Gastrocnemius medialis (tissue), 4 donors: ENCODE results near the gene GATA1. TPM values are rescaled to one million over a fixed set of nuclear protein-coding genes. Genes with fewer than 3 reads are reported as not detected.

Source experiments
- ATAC-seq, 2 donors: fragments of 150-250 bp; one replicate each; pipeline ENCODE4 v1.9.1; 2016
- DNase-seq, 2 donors: peaks; one replicate each; pipeline ENCODE4 v3.0.0-alpha.2; 2019
- H3K27ac ChIP-seq, 4 donors: fragments of 200-600 bp; sonication (generic); 1 replicate in 1 of 4; 2 replicates in 3 of 4; pipeline ENCODE4 v1.5.1; 2016 to 2018; ENCODE audit warnings: mild to moderate bottlenecking in 2 of 4, moderate library complexity in 1 of 4
- H3K27me3 ChIP-seq, 3 donors: fragments of 200-600 bp; sonication (generic) in 2 of 3; 1 replicate in 1 of 3; 2 replicates in 2 of 3; pipeline versions ENCODE4 v1.5.1 to v1.6.0; 2016 to 2019; ENCODE audit warnings: mild to moderate bottlenecking in 1 of 3, moderate library complexity in 1 of 3
- H3K36me3 ChIP-seq, 2 donors: fragments of 200-600 bp; sonication (generic) in 1 of 2; one replicate each; pipeline ENCODE4 v1.5.1; 2017 to 2018
- H3K4me1 ChIP-seq, 2 donors: fragments of 200-600 bp; sonication (generic) in 1 of 2; one replicate each; pipeline ENCODE4 v1.5.1; 2016 to 2017; ENCODE audit warnings: mild to moderate bottlenecking in 2 of 2
- H3K4me3 ChIP-seq, 4 donors: fragments of 200-600 bp; sonication (generic) in 3 of 4; 1 replicate in 1 of 4; 2 replicates in 3 of 4; pipeline ENCODE4 v1.5.1; 2016 to 2019; ENCODE audit warnings: mild to moderate bottlenecking in 2 of 4
- H3K9me3 ChIP-seq, 3 donors: fragments of 200-600 bp; sonication (generic) in 2 of 3; 1 replicate in 1 of 3; 2 replicates in 2 of 3; pipeline ENCODE4 v1.5.1; 2016 to 2019
- CTCF ChIP-seq, 5 experiments: fragments of 450-650 bp in 3 of 5; fragments of 200-600 bp in 2 of 5; sonication (generic) in 2 of 5; IDR thresholded peaks in 4 of 5; conservative IDR thresholded peaks in 1 of 5; 1 replicate in 4 of 5; 2 replicates in 1 of 5; pipeline ENCODE4 v1.5.1; 2016 to 2019; ENCODE audit warnings: antibody characterized with exemption in 5 of 5, mild to moderate bottlenecking in 3 of 5, moderate library complexity in 3 of 5
- POLR2A ChIP-seq, 2 donors: fragments of 450-650 bp; IDR thresholded peaks; one replicate each; pipeline ENCODE4 v1.6.1; 2017; ENCODE audit warnings: antibody characterized with exemption in 2 of 2, mild to moderate bottlenecking in 2 of 2, moderate library complexity in 2 of 2
- in situ Hi-C, 4 donors: fragments of 200-750 bp; cut with MboI; loops; one replicate each; pipeline versions ENCODE4 v1.15.0 to v1.8.0; 2017; ENCODE audit warnings: low sequenced_read_pairs in 4 of 4
- intact Hi-C: fragments of 100-400 bp; cut with DNase I; formaldehyde crosslinking; loops from one replicate; pipeline ENCODE4 v1.15.1; 2023; ENCODE audit warnings: low total_unique reads
- total RNA-seq, 4 donors: library from RNA; depleted of rRNA; stranded (reverse); fragments of >200 nt; gene quantifications; one replicate each; pipeline versions ENCODE4 v1.1.0 to v1.2.3, GENCODE V29; 2016

Gene GATA1
- total RNA-seq, 4 donors from 2014 or later = not detected

GRCh38 chrX:48835524-48836329 is 49.3 kb downstream of the GATA1 start, which contains the start of gene PCSK1N:
Gene PCSK1N, minus strand, starts transcription at chrX:48835610. Its CDS starts 78 bp downstream, at chrX:48835532.
- no peak for ATAC-seq
- in situ Hi-C loops = no loop called here
- no peak within 1 kb of the TSS for H3K4me3 ChIP-seq

DNA sequence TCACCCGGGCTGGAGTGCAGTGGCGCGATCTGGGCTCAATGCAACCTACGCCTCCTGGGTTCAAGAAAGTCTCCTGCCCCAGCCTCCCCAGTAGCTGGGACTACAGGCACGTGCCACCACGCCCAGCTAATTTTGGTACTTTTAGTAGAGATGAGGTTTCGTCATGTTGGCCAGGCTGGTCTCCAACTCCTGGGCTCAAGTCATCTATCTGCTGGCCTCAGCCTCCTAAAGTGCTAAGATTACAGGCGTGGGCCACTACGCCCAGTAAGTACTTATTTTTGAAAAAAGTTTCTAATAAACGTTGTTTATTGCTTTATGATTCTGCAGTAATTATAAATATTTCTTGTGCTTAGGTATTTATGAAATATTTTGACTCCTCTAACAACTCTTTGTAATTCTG is 53.3 kb downstream of the GATA1 start:
- TF ChIP-seq POLR2A (IDR thresholded peaks at IDR 0.05) = no peak
- TF ChIP-seq CTCF (IDR thresholded peaks at IDR 0.05 in 4 of 5, conservative IDR thresholded peaks at IDR 0.05 in 1 of 5) = no peak
- Histone ChIP-seq H3K36me3 (no peaks in the 10 kb centered on the region), H3K4me1 (no peaks in the 10 kb centered on the region), H3K9me3 (no peaks in the 10 kb centered on the region), H3K27me3 (peaks cover 0 to 8% (median 0%) of the 10 kb centered on the region in 3 donors), H3K4me3 (no peak overlapping the region), H3K27ac (no peak overlapping the region)
- DNase-seq (no peak), ATAC-seq (no peak)
- intact Hi-C loops (no loop called here), in situ Hi-C loops (no loop called here)

More at GRCh38 chrX:48835524-48836329, 49.3 kb downstream of the GATA1 start, which contains the start of gene PCSK1N:
- DNase-seq = no peak
- no peak within 1 kb of the TSS for H3K27ac ChIP-seq
- TF ChIP-seq POLR2A (IDR thresholded peaks at IDR 0.05) (no peak), CTCF (IDR thresholded peaks at IDR 0.05 in 4 of 5, conservative IDR thresholded peaks at IDR 0.05 in 1 of 5) (no peak)
- no peaks in the 10 kb centered on the region for H3K9me3 ChIP-seq
- H3K27me3 ChIP-seq = peaks cover 0 to 40% (median 14%) of the 10 kb centered on the region in 3 donors
- no peaks in the 10 kb centered on the region for H3K4me1 ChIP-seq
- intact Hi-C loops = no loop called here
- no peaks in the 10 kb centered on the region for H3K36me3 ChIP-seq

Other genes starting within 250 kb of the GATA1 start
- 10 to 100 TPM; 10.3 to 14.8 (median 11.9) TPM for gene TBC1D25, start 246.9 kb upstream of the GATA1 start, total RNA-seq
- 10 to 100 TPM; 49.2 to 92.1 (median 59.9) TPM for gene RBM3, start 212.1 kb upstream of the GATA1 start, total RNA-seq
- 100 to 1,000 TPM in 3 of 4 donors, 10 to 100 TPM in 1; 82.7 to 143 (median 133) TPM for gene WDR13, start 189.1 kb upstream of the GATA1 start, total RNA-seq
- gene WAS, start 102.8 kb upstream of the GATA1 start, total RNA-seq = 1 to 10 TPM; 1.8 to 2.7 (median 2.5) TPM
- gene SUV39H1, start 89.9 kb upstream of the GATA1 start, total RNA-seq = 1 to 10 TPM; 1.7 to 6.1 (median 3.3) TPM
- gene GLOD5, start 24.8 kb upstream of the GATA1 start, total RNA-seq = not detected
- gene HDAC6, start 15.5 kb downstream of the GATA1 start, total RNA-seq = 10 to 100 TPM; 38.2 to 92.2 (median 61.3) TPM
- not detected for gene ERAS, start 39.9 kb downstream of the GATA1 start, total RNA-seq
- gene PCSK1N, start 49.0 kb downstream of the GATA1 start, total RNA-seq = not detected
- gene TIMM17B, start 111.2 kb downstream of the GATA1 start, total RNA-seq = 100 to 1,000 TPM in 1 of 4 donors, 10 to 100 TPM in 3; 53.3 to 103 (median 68.5) TPM
- gene PQBP1, start 111.3 kb downstream of the GATA1 start, total RNA-seq = 10 to 100 TPM; 61.3 to 90.4 (median 67.8) TPM
- 10 to 100 TPM; 12.6 to 18.7 (median 18.5) TPM for gene SLC35A2, start 125.1 kb downstream of the GATA1 start, total RNA-seq
- 1 to 10 TPM; 2.3 to 3.5 (median 2.4) TPM for gene PIM2, start 132.4 kb downstream of the GATA1 start, total RNA-seq
- 10 to 100 TPM; 22.2 to 32.2 (median 28.5) TPM for gene OTUD5, start 171.0 kb downstream of the GATA1 start, total RNA-seq
- 1 to 10 TPM in 1 of 4 donors, under 1 TPM in 3; 0.09 to 1.2 (median 0.77) TPM for gene KCND1, start 185.3 kb downstream of the GATA1 start, total RNA-seq
- gene GRIPAP1, start 215.7 kb downstream of the GATA1 start, total RNA-seq = 10 to 100 TPM in 2 of 4 donors, 1 to 10 TPM in 2; 8.6 to 19.3 (median 10.1) TPM